BLaER1 (cell line): ENCODE measurements around the gene PAXX.

ENCODE experiments used
- H3K27ac ChIP-seq: shearing (Covaris generic); formaldehyde crosslinking; 2 replicates; pipeline ENCODE4 v1.8.1; 2022
- H3K27me3 ChIP-seq: shearing (Covaris generic); formaldehyde crosslinking; 2 replicates; pipeline ENCODE4 v1.8.1; 2022
- H3K36me3 ChIP-seq: shearing (Covaris generic); formaldehyde crosslinking; 2 replicates; pipeline ENCODE4 v1.8.1; 2022
- H3K4me1 ChIP-seq: shearing (Covaris generic); formaldehyde crosslinking; 2 replicates; pipeline ENCODE4 v1.8.1; 2022
- H3K4me2 ChIP-seq: shearing (Covaris generic); formaldehyde crosslinking; 2 replicates; pipeline ENCODE4 v1.8.1; 2022
- H3K4me3 ChIP-seq: shearing (Covaris generic); formaldehyde crosslinking; 2 replicates; pipeline ENCODE4 v1.8.1; 2022
- H3K9ac ChIP-seq: shearing (Covaris generic); formaldehyde crosslinking; 2 replicates; pipeline ENCODE4 v1.8.1; 2022
- H3K9me3 ChIP-seq: shearing (Covaris generic); formaldehyde crosslinking; 2 replicates; pipeline ENCODE4 v1.8.1; 2022
- H4K20me1 ChIP-seq: shearing (Covaris generic); formaldehyde crosslinking; 2 replicates; pipeline ENCODE4 v1.8.1; 2022
- Cebpa-rat ChIP-seq: shearing (Covaris generic); IDR thresholded peaks from 2 replicates; pipeline ENCODE4 v1.8.1; 2022

PAXX gene

GRCh38 chr9:136964833-136965422 is 27.3 kb upstream of the PAXX start:
- Histone ChIP-seq H3K4me2 (no peak overlapping the region), H3K4me3 (no peak overlapping the region), H3K27me3 (no peaks in the 10 kb centered on the region), H3K36me3 (no peaks in the 10 kb centered on the region), H3K27ac (no peak overlapping the region), H3K4me1 (peaks cover 21% of the 10 kb centered on the region), H3K9me3 (no peaks in the 10 kb centered on the region), H4K20me1 (no peaks in the 10 kb centered on the region), H3K9ac (no peak overlapping the region)
- TF ChIP-seq Cebpa-rat, result no peak

GRCh38 chr9:136965771-136966484 is 26.3 kb upstream of the PAXX start:
- H3K9me3 ChIP-seq, result no peaks in the 10 kb centered on the region
- H3K27ac ChIP-seq, result no peak overlapping the region
- no peak for TF ChIP-seq Cebpa-rat
- H3K4me2 ChIP-seq, result peak overlapping the region; percentile 71
- H3K36me3 ChIP-seq, result no peaks in the 10 kb centered on the region
- H3K4me3 ChIP-seq, result no peak overlapping the region
- peaks cover 26% of the 10 kb centered on the region for H3K4me1 ChIP-seq
- H3K9ac ChIP-seq, result 0 out of 2 replicates have a peak overlapping the region, but pooled peaks have one; percentile 24
- H4K20me1 ChIP-seq, result no peaks in the 10 kb centered on the region
- no peaks in the 10 kb centered on the region for H3K27me3 ChIP-seq

- no peak overlapping the region for H3K4me3 ChIP-seq
- H3K27me3 ChIP-seq, result no peaks in the 10 kb centered on the region
- TF ChIP-seq Cebpa-rat, result no peak
- no peak overlapping the region for H3K9ac ChIP-seq
- H3K9me3 ChIP-seq, result no peaks in the 10 kb centered on the region
- H3K4me1 ChIP-seq, result peaks cover 35% of the 10 kb centered on the region
- H3K27ac ChIP-seq, result no peak overlapping the region
- H4K20me1 ChIP-seq, result no peaks in the 10 kb centered on the region
- H3K36me3 ChIP-seq, result no peaks in the 10 kb centered on the region
- H3K4me2 ChIP-seq, result no peak overlapping the region
These were observed 23.7 kb upstream of the PAXX start for GRCh38 chr9:136968333-136969127.

- Histone ChIP-seq H3K4me2 (no peak overlapping the region), H3K4me3 (no peak overlapping the region), H3K9ac (no peak overlapping the region), H3K27me3 (no peaks in the 10 kb centered on the region), H4K20me1 (no peaks in the 10 kb centered on the region), H3K4me1 (peaks cover 35% of the 10 kb centered on the region), H3K9me3 (no peaks in the 10 kb centered on the region), H3K27ac (peak overlapping the region; percentile 26; the same call in 1 of the 2 replicates), H3K36me3 (no peaks in the 10 kb centered on the region)
- no peak for TF ChIP-seq Cebpa-rat
These were observed 23.1 kb upstream of the PAXX start for GRCh38 chr9:136969150-136969549.

GRCh38 chr9:136969774-136970173 is 22.4 kb upstream of the PAXX start:
- no peaks in the 10 kb centered on the region for H4K20me1 ChIP-seq
- H3K36me3 ChIP-seq, result no peaks in the 10 kb centered on the region
- no peak for TF ChIP-seq Cebpa-rat
- H3K4me2 ChIP-seq, result peak overlapping the region; percentile 62
- H3K9ac ChIP-seq, result no peak overlapping the region
- H3K4me3 ChIP-seq, result no peak overlapping the region
- H3K27me3 ChIP-seq, result no peaks in the 10 kb centered on the region
- H3K27ac ChIP-seq, result no peak overlapping the region
- H3K9me3 ChIP-seq, result no peaks in the 10 kb centered on the region
- H3K4me1 ChIP-seq, result peaks cover 40% of the 10 kb centered on the region

GRCh38 chr9:136970361-136970760 is 21.9 kb upstream of the PAXX start:
- no peaks in the 10 kb centered on the region for H3K36me3 ChIP-seq
- no peaks in the 10 kb centered on the region for H4K20me1 ChIP-seq
- no peak overlapping the region for H3K4me3 ChIP-seq
- peaks cover 46% of the 10 kb centered on the region for H3K4me1 ChIP-seq
- TF ChIP-seq Cebpa-rat, result no peak
- 0 out of 2 replicates have a peak overlapping the region, but pooled peaks have one; percentile 30 for H3K27ac ChIP-seq
- no peaks in the 10 kb centered on the region for H3K9me3 ChIP-seq
- peak overlapping the region; percentile 62 for H3K4me2 ChIP-seq
- no peaks in the 10 kb centered on the region for H3K27me3 ChIP-seq
- no peak overlapping the region for H3K9ac ChIP-seq

GRCh38 chr9:136971746-136972145 is 20.5 kb upstream of the PAXX start:
- no peaks in the 10 kb centered on the region for H3K27me3 ChIP-seq
- H3K4me3 ChIP-seq, result no peak overlapping the region
- H3K27ac ChIP-seq, result no peak overlapping the region
- H4K20me1 ChIP-seq, result no peaks in the 10 kb centered on the region
- H3K4me2 ChIP-seq, result no peak overlapping the region
- no peak for TF ChIP-seq Cebpa-rat
- no peaks in the 10 kb centered on the region for H3K36me3 ChIP-seq
- no peaks in the 10 kb centered on the region for H3K9me3 ChIP-seq
- no peak overlapping the region for H3K9ac ChIP-seq
- H3K4me1 ChIP-seq, result peaks cover 46% of the 10 kb centered on the region

- Histone ChIP-seq H3K36me3 (no peaks in the 10 kb centered on the region), H3K4me1 (peaks cover 50% of the 10 kb centered on the region), H3K4me2 (no peak overlapping the region), H4K20me1 (no peaks in the 10 kb centered on the region), H3K27me3 (no peaks in the 10 kb centered on the region), H3K27ac (no peak overlapping the region), H3K9me3 (no peaks in the 10 kb centered on the region), H3K9ac (no peak overlapping the region), H3K4me3 (no peak overlapping the region)
- no peak for TF ChIP-seq Cebpa-rat
These were observed 19.9 kb upstream of the PAXX start for GRCh38 chr9:136972335-136972734.

- no peaks in the 10 kb centered on the region for H3K9me3 ChIP-seq
- H3K36me3 ChIP-seq, result no peaks in the 10 kb centered on the region
- no peak overlapping the region for H3K4me2 ChIP-seq
- H3K27me3 ChIP-seq, result no peaks in the 10 kb centered on the region
- H3K27ac ChIP-seq, result no peak overlapping the region
- TF ChIP-seq Cebpa-rat, result no peak
- no peak overlapping the region for H3K4me3 ChIP-seq
- no peak overlapping the region for H3K9ac ChIP-seq
- peaks cover 53% of the 10 kb centered on the region for H3K4me1 ChIP-seq
- no peaks in the 10 kb centered on the region for H4K20me1 ChIP-seq
These were observed 19.5 kb upstream of the PAXX start for GRCh38 chr9:136972743-136973142.
